Measurements from ENCODE around the gene MYO5C. TPM values are rescaled to one million over a fixed set of nuclear protein-coding genes. Genes with fewer than 3 reads are reported as not detected.

The MYO5C gene
- total and polyA plus RNA-seq, 3 donors from 2014 or later, result 9.3 to 47.6 (median 40.0) TPM

- WGBS, 2 donors, result 49 to 57% methylated on average over 6 to 8 of the region's 8 CpGs
- Histone ChIP-seq H3K36me3 (ENCODE audit: low read depth, missing control alignments) (no peaks in the 10 kb centered on the region), H3K9me3 (no peaks in the 10 kb centered on the region), H3K27ac (peak overlapping the region; percentile 8 to 74), H3K4me3 (no peak overlapping the region), H3K4me1 (peaks cover 21% of the 10 kb centered on the region), H3K27me3 (no peaks in the 10 kb centered on the region)
- peak; percentile 88 for DNase-seq
- intact Hi-C loops (cut with DNase I; ENCODE audit: low total_unique reads), result no loop called here
- TF ChIP-seq POLR2A (IDR thresholded peaks at IDR 0.05) (no peak), CTCF (IDR thresholded peaks at IDR 0.05) (peak in 2 of 3 experiments; percentile 12 to 22)
Observed at GRCh38 chr15:52261498-52262242, 33.9 kb downstream of the MYO5C start.

- intact Hi-C loops (cut with DNase I; ENCODE audit: low total_unique reads), result no loop called here
- Histone ChIP-seq H3K4me3 (no peak overlapping the region), H3K27ac (peak overlapping the region; percentile 8 to 74), H3K36me3 (ENCODE audit: low read depth, missing control alignments) (no peaks in the 10 kb centered on the region), H3K27me3 (no peaks in the 10 kb centered on the region), H3K9me3 (no peaks in the 10 kb centered on the region), H3K4me1 (peaks cover 21% of the 10 kb centered on the region)
- 92 to 98% methylated on average over 5 to 10 of the region's 10 CpGs for WGBS, 2 donors
- no peak for TF ChIP-seq CTCF (IDR thresholded peaks at IDR 0.05)
- no peak for TF ChIP-seq POLR2A (IDR thresholded peaks at IDR 0.05)
- DNase-seq, result no peak
Observed at GRCh38 chr15:52261026-52261425, 34.6 kb downstream of the MYO5C start.

GRCh38 chr15:52259503-52259902 lies 36.1 kb downstream of the MYO5C start:
- Histone ChIP-seq H3K4me1 (peaks cover 21% of the 10 kb centered on the region), H3K27ac (no peak overlapping the region), H3K27me3 (no peaks in the 10 kb centered on the region), H3K9me3 (no peaks in the 10 kb centered on the region), H3K4me3 (no peak overlapping the region), H3K36me3 (ENCODE audit: low read depth, missing control alignments) (no peaks in the 10 kb centered on the region)
- intact Hi-C loops (cut with DNase I; ENCODE audit: low total_unique reads), result loop anchor here (5.0 kb wide), 1 partner anchor 478 kb away; no protein-coding TSS in a partner anchor
- WGBS, 2 donors, result 88 to 95% methylated on average over 4 of the region's 4 CpGs
- DNase-seq, result no peak
- TF ChIP-seq CTCF (IDR thresholded peaks at IDR 0.05), result no peak
- no peak for TF ChIP-seq POLR2A (IDR thresholded peaks at IDR 0.05)

- Histone ChIP-seq H3K27ac (no peak overlapping the region), H3K27me3 (no peaks in the 10 kb centered on the region), H3K4me3 (no peak overlapping the region), H3K4me1 (peaks cover 20% of the 10 kb centered on the region), H3K36me3 (ENCODE audit: low read depth, missing control alignments) (no peaks in the 10 kb centered on the region), H3K9me3 (no peaks in the 10 kb centered on the region)
- WGBS, 2 donors, result 89 to 91% methylated on average over 5 of the region's 5 CpGs
- intact Hi-C loops (cut with DNase I; ENCODE audit: low total_unique reads), result loop anchor here (5.0 kb wide), 1 partner anchor 479 kb away; no protein-coding TSS in a partner anchor
- TF ChIP-seq POLR2A (IDR thresholded peaks at IDR 0.05) (no peak), CTCF (IDR thresholded peaks at IDR 0.05) (no peak)
- no peak for DNase-seq
Observed at GRCh38 chr15:52258461-52258860, 37.1 kb downstream of the MYO5C start.

GRCh38 chr15:52257734-52258062 lies 37.9 kb downstream of the MYO5C start:
- Histone ChIP-seq H3K27ac (no peak overlapping the region), H3K9me3 (no peaks in the 10 kb centered on the region), H3K27me3 (no peaks in the 10 kb centered on the region), H3K4me3 (no peak overlapping the region), H3K36me3 (ENCODE audit: low read depth, missing control alignments) (no peaks in the 10 kb centered on the region), H3K4me1 (peaks cover 15% of the 10 kb centered on the region)
- intact Hi-C loops (cut with DNase I; ENCODE audit: low total_unique reads), result loop anchor here (5.0 kb wide), 1 partner anchor 480 kb away; no protein-coding TSS in a partner anchor
- DNase-seq, result no peak
- 63 to 77% methylated on average over 5 of the region's 5 CpGs for WGBS, 2 donors
- TF ChIP-seq CTCF (IDR thresholded peaks at IDR 0.05), result no peak
- no peak for TF ChIP-seq POLR2A (IDR thresholded peaks at IDR 0.05)

Measured in testis (tissue), 3 donors.